Gastroesophageal sphincter (tissue), 4 donors: ENCODE data around the gene PPM1G. TPM values are rescaled to one million over a fixed set of nuclear protein-coding genes. Genes with fewer than 3 reads are reported as not detected.

Experiments used
- ATAC-seq: fragments of 150-250 bp; one replicate; pipeline ENCODE4 v1.9.1; 2016; ENCODE audit warnings: mild to moderate bottlenecking, moderate library complexity
- H3K27ac ChIP-seq, 4 donors: fragments of 200-600 bp; sonication (generic) in 3 of 4; 1 replicate in 3 of 4; 2 replicates in 1 of 4; pipeline ENCODE4 v1.5.1; 2016 to 2019
- H3K27me3 ChIP-seq: fragments of 200-600 bp; sonication (generic); one replicate; pipeline ENCODE4 v1.5.1; 2019
- H3K36me3 ChIP-seq, 2 donors: fragments of 200-600 bp; sonication (generic); one replicate each; pipeline ENCODE4 v1.5.1; 2019; ENCODE audit warnings: control low read depth in 1 of 2
- H3K4me1 ChIP-seq, 3 donors: fragments of 200-600 bp; sonication (generic); 1 replicate in 2 of 3; 2 replicates in 1 of 3; pipeline ENCODE4 v1.5.1; 2016 to 2019; ENCODE audit warnings: control low read depth in 2 of 3
- H3K4me3 ChIP-seq, 2 donors: fragments of 200-600 bp; sonication (generic); one replicate each; pipeline ENCODE4 v1.5.1; 2019; ENCODE audit warnings: mild to moderate bottlenecking in 1 of 2, moderate library complexity in 1 of 2
- H3K9me3 ChIP-seq, 3 donors: fragments of 200-600 bp; sonication (generic); one replicate each; pipeline ENCODE4 v1.5.1; 2017 to 2019; ENCODE audit warnings: control low read depth in 2 of 3
- EP300 ChIP-seq: sonication (generic); formaldehyde crosslinking; IDR thresholded peaks from one replicate; pipeline ENCODE4 v1.6.1; 2017; ENCODE audit warnings: antibody characterized with exemption, mild to moderate bottlenecking
- POLR2A ChIP-seq, 2 donors: fragments of 450-650 bp; IDR thresholded peaks; one replicate each; pipeline ENCODE4 v1.6.1; 2017; ENCODE audit warnings: antibody characterized with exemption in 2 of 2, mild to moderate bottlenecking in 2 of 2, moderate library complexity in 1 of 2
- POLR2AphosphoS5 ChIP-seq: sonication (generic); formaldehyde crosslinking; IDR thresholded peaks from one replicate; pipeline ENCODE4 v1.6.1; 2017; ENCODE audit warnings: antibody characterized with exemption
- WGBS, 2 donors: methylation state at CpG; one replicate each; pipeline ENCODE4 v1.1.5; 2018; ENCODE audit warnings: low coverage in 1 of 2; 5-methylcytosine and 5-hydroxymethylcytosine counted together
- total RNA-seq, 4 donors: library from RNA; depleted of rRNA; stranded (reverse); fragments of >200 nt; gene quantifications; one replicate each; pipeline ENCODE4 v1.1.0, GENCODE V29; 2016
- TF ChIP-seq, protein P1 (sequence below), 4 experiments: fragments of 200-600 bp in 2 of 4; fragments of 450-650 bp in 2 of 4; sonication (generic) in 1 of 4; IDR thresholded peaks; one replicate each; pipeline ENCODE4 v1.5.1; 2017 to 2019; ENCODE audit warnings: antibody characterized with exemption in 4 of 4, mild to moderate bottlenecking in 2 of 4, moderate library complexity in 2 of 4

The PPM1G gene
- total RNA-seq, 4 donors from 2014 or later: 50.2 to 74.2 (median 58.8) TPM

DNA sequence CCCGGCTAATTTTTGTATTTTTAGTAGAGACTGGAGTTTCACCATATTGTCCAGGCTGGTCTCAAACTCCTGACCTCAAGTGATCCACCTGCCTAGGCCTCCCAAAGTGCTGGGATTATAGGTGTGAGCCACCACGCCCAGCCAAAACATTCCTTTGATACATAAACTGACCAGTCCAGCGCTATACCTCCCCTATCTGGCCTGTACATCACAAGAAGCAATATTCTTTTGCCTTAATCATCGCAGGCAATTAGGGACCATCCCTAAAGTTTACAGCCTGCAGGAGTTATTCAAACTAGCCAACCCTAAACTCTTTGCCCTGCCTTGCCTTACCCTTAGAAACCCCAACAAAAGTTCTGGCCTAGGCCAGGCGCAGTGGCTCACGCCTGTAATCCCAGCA, 6.8 kb upstream of the PPM1G start:
- no peaks in the 10 kb centered on the region for H3K36me3 ChIP-seq
- no peak for ATAC-seq
- H3K9me3 ChIP-seq: no peaks in the 10 kb centered on the region
- no CpG with 5 or more reads among the region's 6 CpGs for WGBS, 2 donors
- peaks cover 4% of the 10 kb centered on the region for H3K27me3 ChIP-seq
- no peak for TF ChIP-seq POLR2A (IDR thresholded peaks at IDR 0.05)
- H3K4me1 ChIP-seq: no peaks in the 10 kb centered on the region
- H3K4me3 ChIP-seq: no peak overlapping the region
- no peak overlapping the region for H3K27ac ChIP-seq

DNA sequence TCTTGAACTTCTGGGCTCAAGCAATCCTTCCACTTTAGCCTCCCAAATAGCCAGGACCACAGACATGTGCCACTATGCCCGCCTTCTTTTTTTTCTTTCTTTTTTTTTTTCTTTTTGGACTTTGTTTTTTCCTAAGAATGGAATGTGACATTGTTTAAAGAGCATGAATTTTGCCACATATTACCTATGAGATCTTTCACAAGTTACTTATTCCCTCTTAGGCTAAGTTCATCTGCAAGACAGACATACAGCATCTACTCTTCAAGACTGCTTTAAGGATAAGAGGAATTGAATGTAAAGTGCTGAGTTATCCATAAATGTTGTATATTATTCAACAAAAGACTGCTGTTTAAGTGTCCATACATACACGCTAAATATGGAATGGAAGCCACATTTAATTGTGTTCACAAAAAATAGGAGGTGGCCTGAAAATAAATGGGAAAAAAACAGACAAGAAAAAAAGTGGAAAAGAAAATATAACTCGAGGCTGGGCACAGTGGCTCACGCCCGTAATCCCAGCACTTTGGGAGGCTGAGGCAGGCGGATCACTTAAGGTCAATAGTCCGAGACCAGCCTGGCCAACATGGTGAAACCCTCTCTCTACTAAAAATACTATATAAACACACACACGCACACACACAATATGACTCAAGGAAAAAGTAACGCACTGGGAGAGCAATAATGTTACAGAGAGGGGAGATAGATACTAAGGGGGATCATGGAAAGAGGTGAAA, 3.2 kb upstream of the PPM1G start:
- Histone ChIP-seq H3K36me3 (no peaks in the 10 kb centered on the region), H3K27ac (no peak overlapping the region), H3K27me3 (peaks cover 3% of the 10 kb centered on the region), H3K4me3 (no peak overlapping the region), H3K9me3 (no peaks in the 10 kb centered on the region), H3K4me1 (peaks cover 0 to 21% (median 11%) of the 10 kb centered on the region in 3 donors)
- 67 to 90% methylated on average over 5 to 9 of the region's 9 CpGs for WGBS, 2 donors
- TF ChIP-seq, protein P1, sequence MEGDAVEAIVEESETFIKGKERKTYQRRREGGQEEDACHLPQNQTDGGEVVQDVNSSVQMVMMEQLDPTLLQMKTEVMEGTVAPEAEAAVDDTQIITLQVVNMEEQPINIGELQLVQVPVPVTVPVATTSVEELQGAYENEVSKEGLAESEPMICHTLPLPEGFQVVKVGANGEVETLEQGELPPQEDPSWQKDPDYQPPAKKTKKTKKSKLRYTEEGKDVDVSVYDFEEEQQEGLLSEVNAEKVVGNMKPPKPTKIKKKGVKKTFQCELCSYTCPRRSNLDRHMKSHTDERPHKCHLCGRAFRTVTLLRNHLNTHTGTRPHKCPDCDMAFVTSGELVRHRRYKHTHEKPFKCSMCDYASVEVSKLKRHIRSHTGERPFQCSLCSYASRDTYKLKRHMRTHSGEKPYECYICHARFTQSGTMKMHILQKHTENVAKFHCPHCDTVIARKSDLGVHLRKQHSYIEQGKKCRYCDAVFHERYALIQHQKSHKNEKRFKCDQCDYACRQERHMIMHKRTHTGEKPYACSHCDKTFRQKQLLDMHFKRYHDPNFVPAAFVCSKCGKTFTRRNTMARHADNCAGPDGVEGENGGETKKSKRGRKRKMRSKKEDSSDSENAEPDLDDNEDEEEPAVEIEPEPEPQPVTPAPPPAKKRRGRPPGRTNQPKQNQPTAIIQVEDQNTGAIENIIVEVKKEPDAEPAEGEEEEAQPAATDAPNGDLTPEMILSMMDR (IDR thresholded peaks at IDR 0.05): no peak
- no peak for TF ChIP-seq POLR2AphosphoS5
- TF ChIP-seq POLR2A (IDR thresholded peaks at IDR 0.05): no peak
- TF ChIP-seq EP300: no peak
- ATAC-seq: no peak

DNA sequence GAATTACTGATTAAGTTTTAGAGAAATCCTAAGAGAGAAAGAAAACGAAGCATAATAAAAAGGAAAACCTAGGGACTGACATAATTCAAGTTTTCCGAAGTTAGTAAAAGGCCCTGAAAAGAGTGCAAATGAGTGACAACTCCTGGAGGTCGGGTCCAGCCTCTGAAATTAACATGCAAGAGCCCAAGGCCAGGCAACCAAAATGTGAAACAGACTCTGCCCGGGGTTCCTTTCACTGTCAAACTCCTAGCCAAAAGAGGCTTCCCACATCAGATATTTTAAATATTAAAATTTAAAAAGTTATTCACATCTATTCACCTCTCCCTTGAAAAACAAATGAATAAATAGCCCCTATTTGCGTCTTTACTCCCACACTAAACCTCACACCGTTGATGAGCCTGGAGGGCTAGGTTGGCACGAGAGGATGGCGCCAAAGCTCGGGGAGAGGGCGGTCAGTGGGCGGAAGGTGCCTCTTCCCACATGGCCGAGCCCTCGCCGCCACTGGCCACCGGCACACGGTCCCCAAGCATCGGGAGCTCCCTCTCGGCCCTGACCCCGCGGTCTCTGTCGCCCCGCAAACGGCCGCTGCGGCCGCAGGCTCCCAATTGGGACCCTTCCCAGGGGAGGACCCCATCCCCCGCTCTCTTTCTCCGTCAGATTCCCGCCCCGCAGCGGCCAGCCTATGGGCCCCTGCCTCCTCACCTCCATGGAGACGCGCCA, 630 bp downstream of the PPM1G start:
- TF ChIP-seq EP300 (no peak), POLR2AphosphoS5 (no peak), POLR2A (IDR thresholded peaks at IDR 0.05) (no peak)
- TF ChIP-seq, protein P1 (IDR thresholded peaks at IDR 0.05): no peak
- Histone ChIP-seq H3K9me3 (no peaks in the 10 kb centered on the region), H3K4me1 (peaks cover 0 to 36% (median 12%) of the 10 kb centered on the region in 3 donors), H3K27ac (peak overlapping the region; percentile 47 to 94 (median 90)), H3K4me3 (peak overlapping the region; percentile 65 to 99), H3K36me3 (peaks cover 0 to 8% of the 10 kb centered on the region in 2 donors), H3K27me3 (no peaks in the 10 kb centered on the region)
- 0% methylated on average over 4 to 13 of the region's 33 CpGs for WGBS, 2 donors
- ATAC-seq: peak; percentile 34

DNA sequence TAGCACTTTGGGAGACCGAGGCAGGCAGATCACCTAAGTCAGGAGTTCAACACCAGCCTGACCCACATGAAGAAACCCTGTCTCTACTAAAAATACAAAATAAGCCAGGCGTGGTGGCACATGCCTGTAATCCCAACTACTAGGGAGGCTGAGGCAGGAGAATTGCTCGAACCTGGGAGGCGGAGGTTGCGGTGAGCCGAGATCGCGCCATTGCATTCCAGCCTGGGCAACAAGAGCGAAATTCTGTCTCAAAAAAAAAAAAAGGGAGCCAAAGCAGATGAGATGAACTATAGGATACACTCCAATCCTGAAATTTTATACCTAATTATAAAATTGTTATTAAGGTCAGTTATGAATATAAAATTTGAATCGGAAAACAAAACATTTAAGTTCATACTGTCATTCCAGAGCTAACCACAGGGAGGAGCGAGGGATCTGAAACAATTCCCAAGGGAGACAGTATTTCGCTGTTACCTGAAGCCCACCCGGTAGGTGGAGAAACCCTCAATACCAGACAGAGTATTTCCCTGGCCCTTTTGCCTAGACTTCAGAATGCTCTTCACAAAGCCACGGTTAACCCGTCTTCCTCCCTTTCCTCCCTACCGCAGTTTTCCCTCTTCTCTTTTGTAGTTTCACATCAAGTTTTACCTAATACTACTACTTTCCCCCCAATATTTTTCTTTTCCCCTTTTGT, 1.4 kb downstream of the PPM1G start:
- H3K4me3 ChIP-seq: peak overlapping the region in 1 of 2 donors; percentile 99
- TF ChIP-seq, protein P1 (IDR thresholded peaks at IDR 0.05): peak; percentile 42 to 57 (median 55)
- TF ChIP-seq POLR2A (IDR thresholded peaks at IDR 0.05): no peak
- peaks cover 0 to 8% of the 10 kb centered on the region in 2 donors for H3K36me3 ChIP-seq
- ATAC-seq: no peak
- peaks cover 0 to 36% (median 12%) of the 10 kb centered on the region in 3 donors for H3K4me1 ChIP-seq
- 5 to 52% methylated on average over 7 to 16 of the region's 16 CpGs for WGBS, 2 donors
- no peaks in the 10 kb centered on the region for H3K27me3 ChIP-seq
- H3K27ac ChIP-seq: no peak overlapping the region
- no peaks in the 10 kb centered on the region for H3K9me3 ChIP-seq

DNA sequence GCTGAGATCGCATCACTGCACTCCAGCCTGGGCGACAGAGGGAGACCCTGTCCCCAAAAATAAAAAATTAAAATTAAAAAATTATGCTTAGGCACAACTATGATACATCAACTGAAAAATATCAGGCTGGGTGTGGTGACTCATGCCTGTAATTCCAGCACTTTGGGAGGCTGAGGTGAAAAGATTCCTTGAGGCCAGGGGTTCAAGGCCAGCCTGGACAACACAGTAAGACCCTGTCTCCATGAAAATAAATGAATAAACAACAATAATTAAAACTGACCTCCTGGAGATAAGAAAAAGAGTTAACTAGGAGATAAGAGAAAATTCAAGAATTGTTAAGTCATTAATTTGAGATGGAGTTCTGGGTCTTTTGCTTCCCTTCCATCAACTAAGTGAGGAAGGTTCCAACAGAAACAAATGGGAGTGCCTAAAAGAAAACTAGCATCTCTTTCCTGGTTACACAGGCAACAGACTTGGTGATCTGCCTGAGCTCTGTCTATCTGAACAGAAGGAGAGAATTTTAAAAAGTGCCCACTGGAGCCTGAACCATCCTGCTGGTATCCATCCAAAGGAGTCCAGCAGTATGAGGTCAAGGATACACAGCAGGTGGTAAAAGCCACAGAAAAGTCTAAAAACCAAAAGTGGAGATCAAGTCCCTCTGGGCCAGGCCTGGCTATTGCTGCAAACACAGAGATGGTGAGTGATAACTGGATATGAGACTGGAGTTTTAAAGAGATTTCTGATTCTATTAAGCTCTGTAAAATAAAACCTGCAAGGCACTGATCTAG, 8.8 kb downstream of the PPM1G start:
- Histone ChIP-seq H3K9me3 (no peaks in the 10 kb centered on the region), H3K4me3 (no peak overlapping the region), H3K36me3 (peaks cover 0 to 8% of the 10 kb centered on the region in 2 donors), H3K27ac (no peak overlapping the region), H3K27me3 (no peaks in the 10 kb centered on the region), H3K4me1 (no peaks in the 10 kb centered on the region)
- WGBS, 2 donors: 90 to 94% methylated on average over 2 of the region's 2 CpGs
- ATAC-seq: no peak
- TF ChIP-seq POLR2AphosphoS5 (no peak), POLR2A (IDR thresholded peaks at IDR 0.05) (no peak), EP300 (no peak)
- TF ChIP-seq, protein P1 (IDR thresholded peaks at IDR 0.05): no peak
